Measurements from ENCODE around the gene SYNDIG1L. TPM values are rescaled to one million over a fixed set of nuclear protein-coding genes. Genes with fewer than 3 reads are reported as not detected.

SYNDIG1L gene
- total RNA-seq, 2 experiments from 2014 or later: not detected

- no peak for DNase-seq
- Mint-ChIP-seq H3K27me3 (ENCODE audit: low read depth) (peaks cover 9% of the 10 kb centered on the region), H3K4me1 (ENCODE audit: low read depth) (no peaks in the 10 kb centered on the region), H3K4me3 (no peak overlapping the region), H3K9me3 (ENCODE audit: insufficient read depth) (no peaks in the 10 kb centered on the region), H3K27ac (no peak overlapping the region), H3K36me3 (ENCODE audit: low read depth) (no peaks in the 10 kb centered on the region)
- ChIA-PET CTCF (no interaction called here), POLR2A (no interaction called here)
- ATAC-seq: no peak
Observed at GRCh38 chr14:74377976-74378690, 47.9 kb downstream of the SYNDIG1L start.

DNA sequence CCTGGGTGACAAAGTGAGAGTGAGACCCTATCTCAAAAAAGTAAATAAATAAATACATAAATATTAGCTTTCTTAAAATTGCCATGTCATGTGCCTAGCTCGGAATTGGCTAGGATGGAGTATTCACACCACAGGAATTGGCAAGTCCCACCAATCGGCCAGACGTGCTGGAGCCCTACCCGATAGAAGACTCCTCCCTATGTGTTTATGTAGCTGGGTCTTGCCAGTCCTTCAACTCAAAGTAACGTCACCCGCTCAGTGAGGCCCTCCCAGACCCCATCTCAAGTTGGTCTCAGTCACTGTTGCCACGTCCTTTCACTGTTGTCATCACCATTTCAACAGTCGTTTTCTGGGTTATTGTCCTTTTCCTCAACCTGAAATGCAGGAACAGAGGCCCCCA, 57.6 kb downstream of the SYNDIG1L start:
- H3K4me1 Mint-ChIP-seq (ENCODE audit: low read depth): no peaks in the 10 kb centered on the region
- no peak overlapping the region for H3K27ac Mint-ChIP-seq
- no peaks in the 10 kb centered on the region for H3K36me3 Mint-ChIP-seq (ENCODE audit: low read depth)
- POLR2A ChIA-PET: no interaction called here
- ATAC-seq: no peak
- CTCF ChIA-PET: no interaction called here
- H3K4me3 Mint-ChIP-seq: no peak overlapping the region
- peaks cover 7% of the 10 kb centered on the region for H3K27me3 Mint-ChIP-seq (ENCODE audit: low read depth)
- no peaks in the 10 kb centered on the region for H3K9me3 Mint-ChIP-seq (ENCODE audit: insufficient read depth)
- DNase-seq: no peak

GRCh38 chr14:74368026-74368425, 58.0 kb downstream of the SYNDIG1L start:
- DNase-seq (no peak), ATAC-seq (no peak)
- H3K36me3 Mint-ChIP-seq (ENCODE audit: low read depth): no peaks in the 10 kb centered on the region
- CTCF ChIA-PET: no interaction called here
- no peaks in the 10 kb centered on the region for H3K4me1 Mint-ChIP-seq (ENCODE audit: low read depth)
- H3K9me3 Mint-ChIP-seq (ENCODE audit: insufficient read depth): no peaks in the 10 kb centered on the region
- peaks cover 7% of the 10 kb centered on the region for H3K27me3 Mint-ChIP-seq (ENCODE audit: low read depth)
- H3K27ac Mint-ChIP-seq: no peak overlapping the region
- POLR2A ChIA-PET: no interaction called here
- no peak overlapping the region for H3K4me3 Mint-ChIP-seq

DNA sequence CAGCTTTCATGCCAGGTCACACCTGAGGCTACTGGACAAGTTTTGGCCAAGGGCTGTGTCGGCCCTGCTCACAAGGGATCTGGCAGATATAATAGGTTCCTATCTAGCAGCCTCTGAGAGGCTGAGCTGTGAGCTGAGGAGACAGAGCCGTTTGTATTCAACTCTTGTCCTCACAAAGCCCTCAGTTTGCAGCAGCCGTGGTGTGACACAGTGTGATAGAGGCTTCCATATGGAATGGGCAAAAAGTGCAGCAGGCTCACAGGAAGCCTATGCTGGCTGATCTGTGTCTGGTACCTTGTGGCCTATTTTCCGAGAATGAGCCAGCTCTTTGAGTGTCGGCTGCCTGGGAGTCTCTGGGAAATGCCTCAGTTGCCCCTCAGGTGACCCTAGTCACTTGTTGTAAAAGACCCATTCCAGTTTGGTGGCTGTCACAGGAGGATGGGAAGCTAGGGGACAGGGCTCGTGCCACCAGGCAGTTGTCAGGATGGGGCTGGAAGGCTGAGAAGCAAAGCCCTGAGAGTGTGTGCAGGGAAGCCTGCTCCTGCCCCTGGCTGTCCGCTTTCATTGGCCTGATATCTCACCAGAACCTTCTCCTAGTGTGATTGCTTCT, 61.6 kb downstream of the SYNDIG1L start:
- Mint-ChIP-seq H3K27me3 (ENCODE audit: low read depth) (peaks cover 7% of the 10 kb centered on the region), H3K4me3 (no peak overlapping the region), H3K4me1 (ENCODE audit: low read depth) (no peaks in the 10 kb centered on the region), H3K36me3 (ENCODE audit: low read depth) (no peaks in the 10 kb centered on the region), H3K27ac (no peak overlapping the region), H3K9me3 (ENCODE audit: insufficient read depth) (no peaks in the 10 kb centered on the region)
- DNase-seq (no peak), ATAC-seq (no peak)
- POLR2A ChIA-PET: no interaction called here
- CTCF ChIA-PET: interaction anchor here (0.9 to 2.1 kb wide), 5 partner anchors 114 to 248 kb away, joined by 3 to 7 read pairs (median 3); partner anchors contain the start of genes ISCA2, LTBP2 and NPC2

DNA sequence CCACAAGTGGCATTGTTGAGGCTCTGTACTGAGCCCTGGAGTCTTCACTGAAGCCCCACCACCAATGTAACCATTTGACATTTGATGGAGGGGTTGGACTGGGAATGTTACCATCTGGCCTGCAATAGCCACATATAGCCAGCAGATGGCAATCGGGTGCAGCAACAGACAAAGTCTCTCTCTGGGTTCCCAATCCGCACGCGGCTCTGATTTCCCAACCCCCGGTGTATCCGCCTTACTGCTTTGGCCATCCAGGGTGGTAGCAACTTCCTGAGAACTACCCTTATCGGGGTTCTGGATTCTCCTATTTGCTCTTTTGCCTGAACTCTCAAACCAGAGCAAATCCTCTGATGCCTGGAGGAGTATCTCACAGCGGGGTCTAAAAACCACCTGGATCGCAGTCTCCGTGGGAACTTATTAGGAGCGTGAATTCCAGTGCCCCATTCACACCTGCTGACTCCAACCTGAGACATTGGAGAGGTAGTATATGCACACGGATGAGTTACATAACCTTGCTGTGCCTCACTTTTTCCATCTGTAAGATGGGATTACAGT, 63.6 kb downstream of the SYNDIG1L start:
- peak; percentile 73 for DNase-seq
- Mint-ChIP-seq H3K27me3 (ENCODE audit: low read depth) (peaks cover 7% of the 10 kb centered on the region), H3K27ac (no peak overlapping the region), H3K36me3 (ENCODE audit: low read depth) (no peaks in the 10 kb centered on the region), H3K4me3 (no peak overlapping the region), H3K9me3 (ENCODE audit: insufficient read depth) (no peaks in the 10 kb centered on the region), H3K4me1 (ENCODE audit: low read depth) (no peaks in the 10 kb centered on the region)
- ChIA-PET CTCF (no interaction called here), POLR2A (no interaction called here)
- peak; percentile 76 for ATAC-seq

GRCh38 chr14:74360163-74360562, 65.8 kb downstream of the SYNDIG1L start:
- H3K4me3 Mint-ChIP-seq: no peak overlapping the region
- ATAC-seq (no peak), DNase-seq (no peak)
- H3K4me1 Mint-ChIP-seq (ENCODE audit: low read depth): no peaks in the 10 kb centered on the region
- H3K27ac Mint-ChIP-seq: no peak overlapping the region
- no peaks in the 10 kb centered on the region for H3K9me3 Mint-ChIP-seq (ENCODE audit: insufficient read depth)
- ChIA-PET POLR2A (no interaction called here), CTCF (no interaction called here)
- H3K27me3 Mint-ChIP-seq (ENCODE audit: low read depth): peaks cover 7% of the 10 kb centered on the region
- H3K36me3 Mint-ChIP-seq (ENCODE audit: low read depth): no peaks in the 10 kb centered on the region

DNA sequence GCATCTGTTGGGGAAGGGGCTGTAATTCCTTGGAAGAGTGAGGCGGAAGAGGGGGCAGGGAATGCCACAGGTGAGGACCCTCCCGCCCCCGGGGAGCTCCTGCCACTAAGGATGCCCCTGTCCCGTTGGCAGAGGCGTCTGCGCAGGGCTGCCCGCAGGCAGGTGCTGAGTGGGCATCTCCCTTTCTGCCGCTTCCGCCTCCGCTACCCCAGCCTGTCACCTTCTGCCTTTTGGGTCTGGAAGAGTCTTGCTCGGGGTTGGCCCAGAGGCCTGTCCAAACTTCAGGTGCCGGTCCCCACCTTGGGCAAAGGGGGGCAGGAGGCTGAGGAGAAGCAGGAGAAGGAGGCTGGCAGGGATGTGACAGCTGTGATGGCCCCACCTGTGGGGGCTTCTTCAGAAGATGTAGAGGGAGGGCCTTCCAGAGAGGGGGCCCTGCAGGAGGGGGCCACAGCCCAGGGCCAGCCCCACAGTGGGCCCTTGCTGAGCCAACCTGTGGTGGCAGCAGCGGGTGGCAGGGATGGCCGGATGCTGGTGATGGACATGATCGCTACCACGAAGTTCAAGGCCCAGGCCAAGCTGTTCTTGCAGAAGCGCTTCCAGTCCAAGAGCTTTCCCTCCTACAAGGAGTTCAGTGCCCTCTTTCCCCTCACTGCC, 67.7 kb downstream of the SYNDIG1L start:
- H3K9me3 Mint-ChIP-seq (ENCODE audit: insufficient read depth): no peaks in the 10 kb centered on the region
- POLR2A ChIA-PET: interaction anchor here (0.5 kb wide), 1 partner anchor 310 kb away, joined by 8 read pairs; no protein-coding TSS in a partner anchor
- H3K36me3 Mint-ChIP-seq (ENCODE audit: low read depth): no peaks in the 10 kb centered on the region
- no peaks in the 10 kb centered on the region for H3K4me1 Mint-ChIP-seq (ENCODE audit: low read depth)
- DNase-seq (no peak), ATAC-seq (no peak)
- H3K27ac Mint-ChIP-seq: no peak overlapping the region
- peaks cover 2% of the 10 kb centered on the region for H3K27me3 Mint-ChIP-seq (ENCODE audit: low read depth)
- H3K4me3 Mint-ChIP-seq: no peak overlapping the region
- CTCF ChIA-PET: no interaction called here

DNA sequence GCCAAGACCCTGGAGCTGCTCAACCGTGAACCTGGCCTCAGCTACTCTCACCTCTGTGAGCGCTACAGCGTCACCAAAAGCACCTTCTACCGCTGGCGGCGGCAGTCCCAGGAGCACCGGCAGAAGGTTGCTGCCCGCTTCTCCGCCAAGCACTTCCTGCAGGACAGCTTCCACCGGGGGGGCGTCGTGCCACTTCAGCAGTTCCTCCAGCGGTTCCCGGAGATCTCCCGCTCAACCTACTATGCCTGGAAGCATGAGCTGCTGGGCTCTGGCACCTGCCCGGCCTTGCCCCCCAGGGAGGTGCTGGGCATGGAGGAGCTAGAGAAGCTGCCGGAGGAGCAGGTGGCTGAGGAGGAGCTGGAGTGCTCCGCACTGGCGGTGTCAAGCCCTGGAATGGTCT, 68.4 kb downstream of the SYNDIG1L start:
- H3K36me3 Mint-ChIP-seq (ENCODE audit: low read depth): no peaks in the 10 kb centered on the region
- no peak overlapping the region for H3K4me3 Mint-ChIP-seq
- no peaks in the 10 kb centered on the region for H3K4me1 Mint-ChIP-seq (ENCODE audit: low read depth)
- CTCF ChIA-PET: no interaction called here
- no peak overlapping the region for H3K27ac Mint-ChIP-seq
- peaks cover 2% of the 10 kb centered on the region for H3K27me3 Mint-ChIP-seq (ENCODE audit: low read depth)
- POLR2A ChIA-PET: no interaction called here
- ATAC-seq (no peak), DNase-seq (no peak)
- no peaks in the 10 kb centered on the region for H3K9me3 Mint-ChIP-seq (ENCODE audit: insufficient read depth)

DNA sequence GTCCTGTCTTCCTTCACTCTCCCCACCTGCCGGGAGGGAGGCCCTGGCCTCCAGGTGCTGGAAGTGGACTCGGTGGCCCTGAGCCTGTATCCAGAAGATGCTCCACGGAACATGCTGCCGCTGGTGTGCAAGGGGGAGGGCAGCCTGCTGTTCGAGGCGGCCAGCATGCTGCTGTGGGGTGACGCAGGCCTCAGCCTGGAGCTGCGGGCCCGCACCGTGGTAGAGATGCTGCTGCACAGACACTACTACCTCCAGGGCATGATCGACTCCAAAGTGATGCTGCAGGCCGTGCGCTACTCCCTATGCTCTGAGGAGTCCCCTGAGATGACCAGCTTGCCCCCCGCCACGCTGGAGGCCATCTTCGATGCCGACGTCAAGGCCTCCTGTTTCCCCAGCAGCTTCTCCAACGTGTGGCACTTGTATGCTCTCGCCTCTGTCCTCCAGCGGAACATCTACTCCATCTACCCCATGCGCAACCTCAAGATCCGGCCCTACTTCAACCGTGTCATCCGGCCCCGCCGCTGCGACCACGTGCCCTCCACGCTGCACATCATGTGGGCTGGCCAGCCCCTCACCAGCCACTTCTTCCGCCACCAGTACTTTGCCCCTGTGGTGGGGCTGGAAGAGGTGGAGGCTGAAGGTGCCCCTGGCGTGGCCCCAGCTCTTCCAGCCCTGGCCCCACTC, 69.0 kb downstream of the SYNDIG1L start:
- ATAC-seq: no peak
- no peak for DNase-seq
- Mint-ChIP-seq H3K36me3 (ENCODE audit: low read depth) (no peaks in the 10 kb centered on the region), H3K27me3 (ENCODE audit: low read depth) (peaks cover 2% of the 10 kb centered on the region), H3K27ac (no peak overlapping the region), H3K4me1 (ENCODE audit: low read depth) (no peaks in the 10 kb centered on the region), H3K9me3 (ENCODE audit: insufficient read depth) (no peaks in the 10 kb centered on the region), H3K4me3 (no peak overlapping the region)
- POLR2A ChIA-PET: no interaction called here
- CTCF ChIA-PET: no interaction called here

Other genes with a start within 250 kb of the SYNDIG1L start
- not detected for gene VSX2, start 186.8 kb downstream of the SYNDIG1L start, total RNA-seq
- 10 to 100 TPM; 41.9 to 43.2 TPM for gene ABCD4, start 123.3 kb downstream of the SYNDIG1L start, total RNA-seq
- gene VRTN, start 77.7 kb downstream of the SYNDIG1L start, total RNA-seq: not detected
- gene NPC2, start 67.1 kb upstream of the SYNDIG1L start, total RNA-seq: 10 to 100 TPM; 31.4 to 32.2 TPM
- 10 to 100 TPM; 34.5 to 37.8 TPM for gene ISCA2, start 67.6 kb upstream of the SYNDIG1L start, total RNA-seq
- under 1 TPM; 0.05 to 0.29 TPM for gene LTBP2, start 186.0 kb upstream of the SYNDIG1L start, total RNA-seq

All from activated CD8-positive, alpha-beta T cell treated with anti-CD3 and anti-CD28 coated beads, Interleukin-2, amount 10 ng/mL, durations not matched to agents 7 days and 5 days (primary cell).